Endothelial cell (in vitro differentiated cells): Measurements from ENCODE around the gene NTRK2. TPM values are rescaled to one million over a fixed set of nuclear protein-coding genes. Genes with fewer than 3 reads are reported as not detected.

Experiments used
- DNase-seq: peaks from one replicate; pipeline ENCODE4 v3.0.0; 2021; ENCODE audit warnings: low spot score
- H3K27ac Mint-ChIP-seq: one replicate; pipeline ENCODE4 v1.8.0; 2021; ENCODE audit warnings: mixed read lengths, inconsistent platforms; ENCODE audit not compliant: unreplicated experiment
- H3K27me3 Mint-ChIP-seq: one replicate; pipeline ENCODE4 v1.8.0; 2021; ENCODE audit warnings: mild to moderate bottlenecking, moderate library complexity, mixed read lengths, inconsistent platforms; ENCODE audit not compliant: unreplicated experiment
- H3K36me3 Mint-ChIP-seq: one replicate; pipeline ENCODE4 v1.8.0; 2021; ENCODE audit warnings: mild to moderate bottlenecking, low read depth, mixed read lengths, inconsistent platforms; ENCODE audit not compliant: unreplicated experiment
- H3K4me1 Mint-ChIP-seq: one replicate; pipeline ENCODE4 v1.8.0; 2021; ENCODE audit warnings: mild to moderate bottlenecking, mixed read lengths, inconsistent platforms; ENCODE audit not compliant: unreplicated experiment
- H3K4me3 Mint-ChIP-seq: one replicate; pipeline ENCODE4 v1.8.0; 2021; ENCODE audit warnings: mild to moderate bottlenecking, mixed read lengths, inconsistent platforms; ENCODE audit not compliant: unreplicated experiment
- H3K9me3 Mint-ChIP-seq: one replicate; pipeline ENCODE4 v1.8.0; 2021; ENCODE audit warnings: mixed read lengths, inconsistent platforms; ENCODE audit not compliant: unreplicated experiment
- CTCF ChIP-seq: fragments of 200-600 bp; sonication (generic); IDR thresholded peaks from one replicate; pipeline ENCODE4 v1.5.0; 2021; ENCODE audit warnings: antibody characterized with exemption; ENCODE audit not compliant: unreplicated experiment
- total RNA-seq: library from RNA; stranded (reverse); fragmentation: NEBNext Ultra II Directional; extraction: Animal tissue kit (Norgen Biotek cat#: 25700); gene quantifications from one replicate; pipeline ENCODE4 v1.2.1, GENCODE V29; 2021; ENCODE audit not compliant: unreplicated experiment

NTRK2 gene
- total RNA-seq, 1 donor from 2014 or later: not detected

GRCh38 chr9:84834426-84834825, 164.9 kb downstream of the NTRK2 start:
- no peak for TF ChIP-seq CTCF
- DNase-seq: no peak
- Mint-ChIP-seq H3K4me1 (no peaks in the 10 kb centered on the region), H3K4me3 (no peak overlapping the region), H3K36me3 (no peaks in the 10 kb centered on the region), H3K9me3 (no peaks in the 10 kb centered on the region), H3K27me3 (no peaks in the 10 kb centered on the region), H3K27ac (no peak overlapping the region)

- Mint-ChIP-seq H3K27me3 (no peaks in the 10 kb centered on the region), H3K4me1 (no peaks in the 10 kb centered on the region), H3K9me3 (no peaks in the 10 kb centered on the region), H3K4me3 (no peak overlapping the region), H3K27ac (no peak overlapping the region), H3K36me3 (no peaks in the 10 kb centered on the region)
- no peak for TF ChIP-seq CTCF
- no peak for DNase-seq
Observed at GRCh38 chr9:84835745-84836144, 166.2 kb downstream of the NTRK2 start.

GRCh38 chr9:84838879-84839278, 169.3 kb downstream of the NTRK2 start:
- no peak overlapping the region for H3K27ac Mint-ChIP-seq
- H3K27me3 Mint-ChIP-seq: peaks cover 3% of the 10 kb centered on the region
- H3K36me3 Mint-ChIP-seq: no peaks in the 10 kb centered on the region
- no peak for DNase-seq
- no peaks in the 10 kb centered on the region for H3K4me1 Mint-ChIP-seq
- no peaks in the 10 kb centered on the region for H3K9me3 Mint-ChIP-seq
- TF ChIP-seq CTCF: no peak
- H3K4me3 Mint-ChIP-seq: no peak overlapping the region

GRCh38 chr9:84839541-84839940, 170.0 kb downstream of the NTRK2 start:
- no peaks in the 10 kb centered on the region for H3K4me1 Mint-ChIP-seq
- no peak overlapping the region for H3K27ac Mint-ChIP-seq
- H3K36me3 Mint-ChIP-seq: no peaks in the 10 kb centered on the region
- H3K27me3 Mint-ChIP-seq: peaks cover 3% of the 10 kb centered on the region
- DNase-seq: no peak
- TF ChIP-seq CTCF: no peak
- H3K9me3 Mint-ChIP-seq: no peaks in the 10 kb centered on the region
- no peak overlapping the region for H3K4me3 Mint-ChIP-seq

- no peak overlapping the region for H3K4me3 Mint-ChIP-seq
- DNase-seq: no peak
- H3K27me3 Mint-ChIP-seq: peaks cover 3% of the 10 kb centered on the region
- no peak for TF ChIP-seq CTCF
- H3K9me3 Mint-ChIP-seq: no peaks in the 10 kb centered on the region
- no peaks in the 10 kb centered on the region for H3K4me1 Mint-ChIP-seq
- no peak overlapping the region for H3K27ac Mint-ChIP-seq
- no peaks in the 10 kb centered on the region for H3K36me3 Mint-ChIP-seq
Observed at GRCh38 chr9:84841931-84842330, 172.4 kb downstream of the NTRK2 start.
